ENCODE data around the gene B4GALNT1.
"Not testable (repeated sequence)": the region's sequence is repeated elsewhere in the genome, so short reads cannot be mapped to it uniquely, and the experiment has no call there.

The B4GALNT1 gene

DNA sequence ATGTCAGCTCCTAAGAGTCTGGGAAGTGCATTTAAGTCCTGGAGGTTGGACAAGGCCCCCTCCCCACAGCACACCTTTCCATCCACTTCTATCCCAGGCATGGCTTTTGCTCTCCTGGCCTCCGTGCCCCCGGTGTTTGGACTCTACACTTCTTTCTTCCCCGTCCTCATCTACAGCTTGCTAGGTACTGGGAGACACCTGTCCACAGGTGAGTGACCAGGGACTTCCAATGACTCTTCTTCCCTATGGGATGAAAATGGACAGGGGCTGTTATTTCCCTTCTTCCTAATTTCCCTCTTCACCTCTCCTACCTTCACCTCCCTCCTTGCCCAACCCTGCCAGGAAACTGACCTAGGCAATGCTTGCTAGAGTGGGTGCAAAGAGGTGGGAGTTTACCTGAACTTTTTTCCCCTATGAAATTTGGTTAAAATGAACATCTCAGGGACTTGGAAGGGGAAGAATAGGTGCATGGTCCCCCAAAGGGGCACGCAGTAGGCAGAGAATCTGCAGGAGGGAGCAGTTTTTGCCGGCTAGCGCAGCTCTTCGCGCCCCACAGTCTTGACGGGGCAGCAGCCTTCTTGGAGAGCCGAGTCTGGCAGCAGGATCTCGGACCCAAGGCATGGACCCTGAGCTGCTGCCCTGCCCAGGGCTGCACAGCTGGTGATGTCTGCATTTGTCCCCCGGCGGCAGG is 12.6 kb downstream of the B4GALNT1 start:
- DNase-seq = no peak

DNA sequence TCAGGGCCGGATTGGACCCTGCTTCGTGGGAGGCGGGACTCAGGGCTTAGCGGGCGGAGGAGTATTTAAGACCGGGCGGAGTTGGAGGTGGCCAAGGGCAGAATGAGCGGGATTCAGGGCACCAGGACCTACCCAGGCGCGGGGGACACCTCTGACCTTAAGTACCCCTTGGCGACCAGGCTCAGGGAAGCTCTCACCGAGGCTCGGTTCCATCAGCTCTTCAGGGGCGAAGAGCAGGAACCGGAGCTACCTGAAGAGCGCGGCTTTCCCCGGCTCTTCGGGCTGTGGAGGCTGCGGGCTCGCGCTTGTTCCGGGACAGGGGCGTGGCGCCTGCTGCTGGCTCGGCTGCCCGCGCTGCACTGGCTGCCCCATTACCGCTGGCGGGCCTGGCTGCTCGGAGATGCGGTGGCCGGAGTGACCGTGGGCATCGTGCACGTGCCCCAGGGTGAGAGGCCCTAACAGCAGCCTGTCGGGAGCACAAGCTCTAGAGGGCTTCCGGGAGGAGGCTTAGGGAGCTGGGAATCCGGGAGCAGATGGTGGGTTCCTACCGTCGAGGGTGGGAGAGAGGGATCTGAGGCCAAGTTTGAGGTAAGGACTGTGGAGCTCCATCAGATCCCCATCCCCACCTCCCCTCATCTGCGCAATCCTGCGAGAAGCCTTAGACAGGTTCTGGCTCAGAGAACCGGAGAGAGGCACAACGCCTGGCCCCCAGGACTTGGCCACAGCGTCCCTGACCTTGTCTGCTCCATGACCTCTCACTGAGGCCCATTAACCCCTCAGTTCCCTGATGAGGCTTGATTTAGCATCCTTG is 13.4 kb downstream of the B4GALNT1 start:
- DNase-seq = no peak

DNA sequence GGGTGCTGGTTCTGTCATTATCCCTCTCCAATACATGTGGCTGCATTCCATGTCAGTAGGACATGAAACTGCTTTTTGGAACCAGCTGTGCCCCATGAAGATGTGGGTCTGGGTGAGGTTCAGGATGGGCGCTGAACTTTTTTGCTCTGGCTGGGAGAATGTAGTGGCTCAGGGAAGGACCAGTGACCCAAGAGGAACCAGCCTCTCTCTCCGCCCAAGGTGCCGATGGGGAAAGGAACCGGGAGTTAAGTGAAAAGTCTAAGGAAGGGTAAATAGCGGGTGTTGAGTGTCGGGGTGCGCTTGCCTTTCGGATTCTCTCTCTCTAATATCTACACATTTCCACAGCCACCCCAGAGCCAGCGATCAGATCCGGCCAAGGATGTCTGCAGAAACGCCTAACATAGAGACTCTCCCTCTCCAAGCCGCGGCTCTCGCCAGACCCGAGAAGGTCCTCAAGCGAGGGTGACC is 14.0 kb downstream of the B4GALNT1 start:
- DNase-seq = no peak

DNA sequence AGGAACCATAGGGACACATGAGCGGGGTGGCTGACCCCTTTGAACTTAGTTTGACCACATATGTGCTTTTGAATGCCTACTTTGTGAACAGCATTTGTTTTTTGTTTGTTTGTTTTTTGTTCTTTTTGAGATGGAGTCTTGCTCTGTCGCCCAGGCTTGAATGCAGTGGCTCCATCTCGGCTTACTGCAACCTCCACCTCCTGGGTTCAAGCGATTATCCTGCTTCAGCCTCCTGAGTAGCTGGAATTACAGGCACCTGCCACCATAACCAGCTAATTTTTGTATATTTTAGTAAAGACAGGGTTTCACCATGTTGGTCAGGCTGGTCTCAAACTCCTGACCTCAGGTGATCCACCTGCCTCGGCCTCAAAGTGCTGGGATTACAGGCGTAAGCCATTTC is 14.6 kb downstream of the B4GALNT1 start:
- not testable (repeated sequence) for DNase-seq

DNA sequence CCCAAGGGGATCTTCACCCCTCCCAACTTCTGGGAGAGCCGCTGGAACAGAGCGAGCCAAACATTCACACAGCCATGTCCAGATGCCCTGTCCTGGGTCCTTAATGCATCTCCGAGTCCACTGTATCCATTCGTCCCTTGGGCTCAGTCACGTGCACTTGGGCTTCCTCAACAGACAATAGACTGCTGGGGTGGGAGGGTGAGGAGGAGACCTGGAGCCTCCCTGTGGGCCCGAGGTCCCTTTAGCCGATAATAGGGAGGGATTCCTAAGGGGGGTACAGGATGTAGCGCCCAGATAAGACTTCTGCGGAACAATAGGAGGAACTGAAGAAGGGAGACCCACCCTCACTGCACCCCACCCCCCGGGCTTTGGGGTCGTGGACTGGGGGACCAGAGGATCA is 15.1 kb downstream of the B4GALNT1 start:
- no peak for DNase-seq

DNA sequence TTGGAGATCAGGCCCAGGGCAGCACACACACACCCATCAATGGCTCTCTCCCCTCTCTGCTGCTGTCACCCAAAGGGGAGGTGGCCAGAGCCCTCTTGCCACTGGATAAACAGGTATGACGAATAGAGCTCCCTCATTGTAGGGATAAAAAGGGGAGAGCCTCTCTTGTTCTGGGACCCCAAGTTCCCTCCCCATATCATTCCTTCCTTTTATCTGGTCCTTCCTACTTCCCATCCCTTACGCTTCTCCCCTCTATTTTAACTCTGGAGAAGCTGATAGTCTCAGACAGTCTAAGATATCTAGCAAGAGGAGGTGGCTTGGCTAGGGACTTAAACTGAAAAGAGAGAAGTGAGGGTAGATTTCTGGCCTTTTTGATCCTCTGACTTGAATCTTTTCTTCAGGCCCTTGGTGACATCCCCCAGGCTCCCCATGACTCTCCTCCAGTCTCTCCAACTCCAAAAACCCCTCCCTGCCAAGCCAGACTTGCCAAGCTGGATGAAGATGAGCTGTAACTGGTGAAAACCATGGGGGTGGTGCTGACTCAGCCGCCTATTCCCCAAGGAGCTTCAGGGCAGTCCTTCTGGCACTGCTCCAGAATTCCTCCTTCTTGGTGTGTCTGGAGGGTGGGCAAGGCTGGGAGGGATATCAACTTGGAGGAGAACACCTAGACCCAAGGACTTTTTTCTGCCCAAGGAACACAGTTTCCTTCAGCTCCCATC is 16.5 kb downstream of the B4GALNT1 start:
- no peak for DNase-seq

DNA sequence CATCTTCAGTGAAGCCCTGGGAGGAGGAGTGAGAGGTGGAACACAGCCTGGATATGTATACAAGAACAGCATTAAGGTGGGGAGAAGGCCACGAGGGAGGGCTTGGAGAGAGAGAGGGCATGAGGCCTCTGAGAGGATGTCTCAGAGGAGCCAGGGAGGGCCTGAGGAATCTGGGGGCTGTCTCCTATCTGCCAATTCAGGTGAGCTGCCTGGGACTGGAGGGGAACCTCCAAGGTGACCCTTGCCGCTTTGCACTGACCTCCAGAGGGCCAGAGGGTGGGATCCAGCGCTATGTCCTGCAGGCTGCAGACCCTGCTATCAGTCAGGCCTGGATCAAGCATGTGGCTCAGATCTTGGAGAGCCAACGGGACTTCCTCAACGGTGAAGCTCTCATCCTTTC is 17.4 kb downstream of the B4GALNT1 start:
- no peak for DNase-seq

DNA sequence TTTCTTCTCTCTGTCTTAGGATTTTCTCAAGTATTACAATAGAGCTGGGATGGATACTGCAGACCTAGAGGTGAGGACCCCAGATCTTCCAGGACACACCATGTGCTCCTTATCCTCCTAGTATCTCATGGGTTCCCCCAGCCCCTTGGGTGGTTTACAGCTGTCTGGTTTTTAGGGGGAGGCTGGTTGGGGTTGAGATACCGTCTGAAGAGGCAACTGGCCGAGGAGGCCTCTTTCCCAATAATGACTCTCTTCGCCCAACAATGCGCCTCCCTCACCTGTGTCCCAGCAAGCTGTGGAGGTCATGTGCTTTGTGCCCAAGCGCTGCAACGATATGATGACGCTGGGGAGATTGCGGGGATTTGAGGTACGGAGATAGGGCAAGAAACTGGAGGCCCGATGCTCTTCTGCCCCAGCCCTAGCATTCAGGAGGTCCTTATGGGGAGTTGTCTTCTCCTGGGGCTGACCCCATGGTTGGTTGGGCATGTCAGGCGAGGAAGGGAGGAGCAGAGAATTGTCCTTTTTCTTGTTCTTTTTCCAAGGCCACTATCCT is 18.0 kb downstream of the B4GALNT1 start:
- DNase-seq = no peak

DNA sequence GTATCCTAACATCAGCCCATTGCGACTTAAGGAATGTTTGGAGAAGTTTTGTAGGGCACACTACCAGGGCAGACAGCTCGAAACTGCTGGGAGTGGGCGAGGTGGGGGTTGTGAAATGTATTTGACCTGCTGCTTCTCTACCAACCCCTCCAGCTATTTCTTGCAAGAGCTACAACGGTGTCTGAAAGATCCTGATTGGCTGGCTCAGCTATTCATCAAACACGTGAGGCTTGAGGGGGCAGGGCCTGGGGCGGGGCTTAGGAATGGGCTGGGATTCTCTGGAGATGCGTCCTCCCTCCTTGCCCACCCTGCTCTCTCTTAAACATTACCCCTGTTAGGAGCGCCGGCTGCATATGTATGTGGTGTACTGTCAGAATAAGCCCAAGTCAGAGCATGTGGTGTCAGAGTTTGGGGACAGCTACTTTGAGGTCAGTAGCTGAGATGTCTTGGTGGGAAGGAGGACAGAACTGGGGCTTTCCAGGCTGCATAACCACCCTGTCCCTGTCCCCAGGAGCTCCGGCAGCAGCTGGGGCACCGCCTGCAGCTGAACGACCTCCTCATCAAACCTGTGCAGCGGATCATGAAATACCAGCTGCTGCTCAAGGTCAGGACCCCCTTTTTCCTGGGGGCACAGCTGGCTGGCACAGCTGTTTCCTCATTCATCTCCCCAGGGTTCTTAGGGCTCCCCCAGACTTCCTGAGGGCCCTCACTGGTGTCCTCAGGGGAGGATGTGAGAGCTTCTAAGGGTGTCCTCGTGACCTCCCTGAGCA is 18.6 kb downstream of the B4GALNT1 start:
- DNase-seq = no peak

DNA sequence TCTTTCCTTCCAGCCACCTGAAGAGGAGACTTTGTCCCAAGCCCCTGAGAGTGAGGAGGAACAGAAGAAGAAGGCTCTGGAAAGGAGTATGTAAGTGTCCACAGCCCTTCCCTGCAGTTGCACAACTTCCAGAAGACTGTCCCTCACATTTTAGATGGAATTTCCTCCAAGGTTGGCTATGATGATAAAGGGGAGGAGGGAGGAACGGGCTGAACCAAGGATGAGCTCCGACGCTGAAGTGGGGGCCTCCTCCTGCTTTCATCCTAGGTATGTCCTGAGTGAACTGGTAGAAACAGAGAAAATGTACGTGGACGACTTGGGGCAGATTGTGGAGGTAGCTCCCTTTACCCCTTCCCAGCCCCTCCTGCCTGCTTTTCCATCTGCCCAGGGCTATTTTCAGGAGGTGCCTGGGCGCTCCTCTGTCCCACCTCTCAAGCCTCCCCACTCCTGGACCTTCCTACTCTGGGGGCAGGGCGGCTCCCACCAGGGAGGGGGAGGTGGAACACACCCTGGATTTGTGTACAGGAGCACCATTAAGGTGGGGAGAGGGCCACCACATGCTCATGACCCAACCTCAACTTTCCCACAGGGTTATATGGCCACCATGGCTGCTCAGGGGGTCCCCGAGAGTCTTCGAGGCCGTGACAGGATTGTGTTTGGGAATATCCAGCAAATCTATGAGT is 19.4 kb downstream of the B4GALNT1 start:
- DNase-seq = no peak

DNA sequence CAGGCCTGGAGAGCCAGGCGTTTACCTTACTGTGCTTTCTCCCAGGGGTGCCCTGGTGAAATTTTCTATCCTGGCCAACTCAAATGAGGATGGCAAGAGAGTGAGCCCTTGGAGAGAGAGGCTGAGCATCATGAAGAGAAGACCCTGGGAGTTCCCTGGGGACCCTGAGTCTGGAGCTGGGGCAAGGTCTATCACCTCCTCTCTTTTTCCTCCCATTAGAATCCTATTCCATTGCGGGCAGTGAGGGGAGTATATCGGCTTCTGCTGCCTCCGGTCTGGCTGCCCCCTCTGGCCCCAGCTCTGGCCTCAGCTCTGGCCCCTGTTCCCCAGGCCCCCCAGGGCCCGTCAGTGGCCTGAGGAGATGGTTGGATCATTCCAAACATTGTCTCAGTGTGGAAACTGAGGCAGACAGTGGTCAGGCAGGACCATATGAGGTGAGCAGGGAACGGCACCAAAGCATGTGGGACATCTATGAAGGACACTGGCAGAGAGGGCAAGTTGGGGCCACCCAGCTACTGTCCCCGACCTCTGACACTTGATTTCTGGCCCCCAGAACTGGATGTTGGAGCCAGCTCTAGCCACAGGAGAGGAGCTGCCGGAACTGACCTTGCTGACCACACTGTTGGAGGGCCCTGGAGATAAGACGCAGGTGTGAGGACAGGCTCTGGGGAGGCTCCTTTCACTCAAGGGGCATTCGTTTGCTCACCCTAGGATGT is 20.1 kb downstream of the B4GALNT1 start:
- DNase-seq = no peak

DNA sequence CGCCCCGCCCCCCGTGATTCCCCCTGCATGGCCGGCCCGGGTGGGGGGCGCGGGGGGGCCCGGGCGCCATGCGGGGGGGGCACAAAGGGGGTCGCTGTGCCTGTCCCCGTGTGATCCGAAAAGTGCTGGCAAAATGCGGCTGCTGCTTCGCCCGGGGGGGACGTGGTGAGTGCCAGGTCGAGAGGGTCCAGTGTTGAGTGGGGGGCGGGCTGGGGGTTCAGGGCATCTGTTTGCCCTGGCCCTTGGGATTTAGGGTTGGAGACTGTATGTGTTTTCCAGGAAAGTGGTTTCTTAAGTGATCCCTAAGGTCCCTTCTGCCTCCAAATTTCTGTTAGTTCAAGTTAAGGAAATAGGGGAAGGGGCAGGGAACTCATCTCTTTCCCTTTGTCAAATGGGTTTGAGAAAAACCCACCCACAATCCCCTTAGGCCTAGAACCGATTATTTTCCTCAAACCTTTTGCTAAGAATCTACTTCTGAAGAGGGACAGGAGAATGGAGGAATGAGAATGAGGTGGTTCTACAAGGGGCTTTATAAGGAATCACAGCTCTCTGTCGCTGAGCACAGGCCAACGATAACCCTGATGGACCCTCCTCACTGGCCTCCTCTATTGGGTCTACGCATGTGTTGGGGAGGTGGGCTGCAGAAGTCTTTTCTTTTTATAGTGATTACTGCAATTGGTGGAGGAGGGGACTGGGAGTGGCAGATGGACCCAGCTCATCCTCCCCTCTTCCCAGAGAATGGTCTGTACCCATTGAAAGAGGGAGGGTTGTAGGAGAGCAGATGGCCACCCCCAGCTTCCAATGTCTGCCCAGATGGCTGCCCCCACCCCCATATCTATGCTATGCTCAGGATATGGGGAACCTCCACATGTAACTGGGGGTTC is 20.9 kb downstream of the B4GALNT1 start:
- no peak for DNase-seq

DNA sequence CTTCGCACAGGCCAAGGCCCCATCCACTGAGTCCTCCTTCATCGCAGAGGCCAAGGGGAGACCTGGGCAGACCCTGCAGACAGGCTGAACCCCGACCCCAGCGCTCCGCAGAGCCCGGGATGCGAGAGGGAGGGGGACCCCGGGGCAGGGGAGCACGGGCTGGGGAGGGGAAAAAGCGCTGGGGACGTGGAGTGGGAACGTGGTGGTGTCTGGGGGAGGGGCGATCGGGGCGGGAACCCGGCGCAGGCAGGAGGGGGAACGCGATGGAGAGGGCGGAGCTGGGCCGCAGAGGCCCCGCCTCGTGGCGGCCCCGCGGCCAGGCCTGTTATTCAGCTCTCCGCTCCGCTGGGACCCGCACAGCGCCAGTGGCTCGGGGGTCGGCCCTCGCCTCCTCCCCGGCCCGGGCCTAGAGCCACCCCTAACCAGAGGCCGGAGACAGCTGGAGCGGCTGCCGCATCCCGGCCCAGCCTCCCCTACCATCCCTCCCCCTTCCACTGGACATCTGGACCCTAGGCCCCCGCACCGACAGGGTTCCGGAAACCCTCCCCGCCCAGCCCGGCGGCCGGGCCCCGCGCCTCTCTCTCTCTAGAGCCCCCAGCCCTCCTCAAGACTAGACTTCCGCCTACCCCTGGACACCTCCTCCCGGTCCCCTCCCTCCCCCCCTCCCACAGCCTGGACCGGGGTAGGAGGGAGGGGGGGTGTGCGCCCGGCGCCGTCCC is 21.7 kb downstream of the B4GALNT1 start, which contains the start of gene ARHGEF25:
Gene ARHGEF25 (plus strand): TSS at position 328 of the 719 bp plus-strand sequence. CDS start 460 bp downstream, outside the sequence.
- DNase-seq = no peak

DNA sequence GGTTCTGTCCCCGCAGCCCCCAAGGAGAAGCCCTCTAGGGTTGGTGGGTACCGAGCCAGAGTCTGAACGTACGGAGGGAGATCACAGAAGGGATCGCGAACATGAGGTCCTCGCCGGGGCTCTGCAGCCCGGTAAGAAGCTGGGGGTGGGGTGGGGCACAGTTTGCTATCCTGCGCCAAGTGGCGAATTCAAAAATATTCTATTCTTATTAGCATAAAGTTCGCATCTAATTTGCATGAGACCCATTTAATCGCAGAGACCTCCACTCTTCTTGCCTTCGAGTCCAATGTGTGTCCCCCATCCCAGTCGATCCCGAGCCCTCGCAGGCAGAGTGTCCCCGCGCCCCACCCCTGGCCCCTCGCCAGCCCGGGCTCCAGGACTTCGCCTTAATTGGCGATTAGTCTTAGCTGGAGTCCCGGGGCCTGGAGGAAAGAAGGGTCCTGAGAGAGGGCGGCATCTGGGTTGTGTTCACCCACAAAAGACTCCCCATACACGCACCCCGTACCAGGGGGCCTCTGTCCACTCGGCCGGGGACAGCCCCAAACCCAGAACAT is 22.4 kb downstream of the B4GALNT1 start:
- DNase-seq = no peak

DNA sequence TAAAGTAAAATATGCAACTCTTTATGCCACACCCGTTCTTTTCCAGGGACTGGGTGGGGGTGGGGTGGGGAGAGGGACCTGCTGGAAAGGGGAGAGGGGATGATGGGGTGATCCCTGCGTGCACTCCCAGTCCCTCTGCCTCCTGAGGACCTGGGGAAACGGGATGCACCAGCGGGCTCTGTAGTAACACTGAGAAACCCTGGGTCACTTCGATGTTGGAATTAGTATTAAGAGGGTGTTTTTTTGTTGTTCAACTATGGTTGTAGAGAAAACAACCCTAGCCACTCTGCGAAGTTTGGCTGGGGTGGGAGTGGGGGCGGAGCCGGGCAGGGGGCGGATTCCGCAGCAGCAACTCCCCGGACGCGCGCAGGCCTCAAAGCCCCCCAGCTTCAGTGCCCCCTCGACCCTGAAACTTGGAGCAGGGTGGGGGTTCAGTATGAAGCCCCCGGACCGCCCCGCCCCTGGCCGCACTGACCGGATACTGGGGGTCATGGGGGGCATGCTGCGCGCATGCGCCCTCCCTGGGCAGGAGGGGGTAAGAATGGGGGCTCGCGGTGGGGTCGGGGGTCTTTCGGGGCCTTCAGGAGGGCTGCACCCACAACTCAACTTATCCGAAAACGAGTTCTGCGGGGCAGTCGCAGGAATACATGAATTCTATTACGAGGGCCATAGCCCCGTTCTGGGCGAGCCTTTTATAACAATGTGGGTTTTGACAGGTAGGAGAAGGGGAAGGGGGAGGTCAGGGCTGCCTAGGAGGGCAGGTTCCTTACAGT is 23.0 kb downstream of the B4GALNT1 start:
- no peak for DNase-seq

DNA sequence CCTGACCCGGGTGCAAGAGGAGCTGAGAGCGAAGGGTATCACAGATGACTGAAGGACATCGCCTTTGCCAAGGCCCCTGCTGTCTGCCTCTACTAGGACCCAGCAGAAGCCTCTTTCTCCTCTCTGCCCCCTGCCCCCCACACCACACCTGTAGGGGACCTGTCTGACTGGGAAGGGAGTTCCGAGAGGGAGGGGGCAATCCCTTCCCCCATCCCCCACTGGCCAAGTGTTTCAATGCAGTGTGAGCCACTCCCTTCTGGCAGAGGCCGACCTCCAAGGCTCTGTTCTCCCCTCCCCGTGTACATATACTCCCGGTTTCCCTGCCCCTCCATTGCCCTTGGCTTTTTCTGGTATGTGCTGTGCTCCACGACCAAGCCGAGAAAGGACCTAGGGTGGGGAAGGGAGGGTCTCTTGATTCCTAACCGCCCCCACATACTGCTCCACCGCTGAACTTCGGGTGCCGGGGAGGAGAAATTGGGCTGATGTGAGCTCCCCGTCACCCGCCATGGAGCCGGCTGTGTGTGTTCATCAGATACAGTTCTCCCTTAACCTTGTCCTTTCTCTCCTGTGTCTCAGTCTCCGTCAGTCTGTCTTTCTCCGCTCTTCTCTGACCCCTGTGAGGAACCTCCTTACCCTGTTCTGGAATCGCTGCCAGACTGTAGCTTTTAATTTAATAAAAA is 23.8 kb downstream of the B4GALNT1 start:
- no peak for DNase-seq

DNA sequence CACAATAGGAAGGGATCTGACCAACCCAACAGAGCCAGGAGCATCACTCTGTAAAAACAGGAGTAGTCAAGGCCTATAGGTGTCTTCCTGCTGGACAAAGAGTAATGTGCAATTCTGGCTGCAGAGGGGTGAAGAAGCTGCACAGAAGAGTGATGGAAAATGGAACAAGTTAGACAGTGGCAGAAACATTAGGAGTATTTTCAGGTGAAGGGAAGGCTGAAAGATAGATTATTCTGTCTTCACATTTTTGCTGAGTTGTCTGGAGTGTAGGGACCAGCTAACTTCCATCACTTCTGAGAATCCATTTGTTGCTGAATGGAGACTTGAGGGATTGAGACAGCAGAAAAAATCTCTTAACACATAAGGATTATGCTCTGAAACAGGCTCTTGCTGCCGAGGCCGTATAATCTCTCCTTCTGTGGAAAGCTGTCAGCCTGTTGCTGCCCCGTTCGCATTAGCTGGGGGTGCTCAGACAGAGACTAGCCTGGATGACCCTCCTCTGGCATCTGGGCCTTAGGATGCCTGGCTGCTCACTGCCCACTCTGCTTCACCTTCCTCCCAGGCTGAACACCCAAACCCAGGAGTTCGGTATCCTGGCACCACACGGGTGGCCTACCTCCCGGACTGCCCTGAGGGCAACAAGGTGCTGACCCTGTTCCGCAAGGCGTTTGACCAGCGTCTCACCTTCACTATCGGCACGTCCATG is 24.9 kb downstream of the B4GALNT1 start:
- no peak for DNase-seq

Measured in KG1 (cell line).